PFSK-1 (cell line): ENCODE data around the gene CCT6A.

ENCODE experiments used
- FOXP2 ChIP-seq: optimal IDR thresholded peaks from 2 replicates; pipeline ENCODE3; 2011; ENCODE audit warnings: borderline replicate concordance, control low read depth, inconsistent platforms; ENCODE audit not compliant: insufficient read depth; ENCODE audit errors: extremely low read length, extremely low read depth
- POLR2AphosphoS5 ChIP-seq: IDR thresholded peaks from 2 replicates; pipeline ENCODE4 v1.6.1; 2012; ENCODE audit warnings: low read depth, mild to moderate bottlenecking, control low read depth, low read length, moderate library complexity
- SIN3A ChIP-seq: IDR thresholded peaks from 2 replicates; pipeline ENCODE4 v1.6.1; 2012; ENCODE audit warnings: mild to moderate bottlenecking, low read length, moderate library complexity, borderline replicate concordance; ENCODE audit not compliant: insufficient read depth
- TAF1 ChIP-seq: IDR thresholded peaks from 2 replicates; pipeline ENCODE4 v1.6.1; 2012; ENCODE audit warnings: low read length, control low read depth, borderline replicate concordance; ENCODE audit not compliant: insufficient read depth
- TF ChIP-seq, protein P1 (sequence below), 2 experiments: IDR thresholded peaks; 2 replicates each; pipeline versions ENCODE4 v1.6.1 to v1.8.0; 2011 to 2012; ENCODE audit warnings: low read depth in 2 of 2, low read length in 2 of 2, control low read depth in 1 of 2, inconsistent platforms in 1 of 2, mild to moderate bottlenecking in 1 of 2, moderate library complexity in 1 of 2; ENCODE audit not compliant: insufficient read depth in 1 of 2

Gene CCT6A

DNA sequence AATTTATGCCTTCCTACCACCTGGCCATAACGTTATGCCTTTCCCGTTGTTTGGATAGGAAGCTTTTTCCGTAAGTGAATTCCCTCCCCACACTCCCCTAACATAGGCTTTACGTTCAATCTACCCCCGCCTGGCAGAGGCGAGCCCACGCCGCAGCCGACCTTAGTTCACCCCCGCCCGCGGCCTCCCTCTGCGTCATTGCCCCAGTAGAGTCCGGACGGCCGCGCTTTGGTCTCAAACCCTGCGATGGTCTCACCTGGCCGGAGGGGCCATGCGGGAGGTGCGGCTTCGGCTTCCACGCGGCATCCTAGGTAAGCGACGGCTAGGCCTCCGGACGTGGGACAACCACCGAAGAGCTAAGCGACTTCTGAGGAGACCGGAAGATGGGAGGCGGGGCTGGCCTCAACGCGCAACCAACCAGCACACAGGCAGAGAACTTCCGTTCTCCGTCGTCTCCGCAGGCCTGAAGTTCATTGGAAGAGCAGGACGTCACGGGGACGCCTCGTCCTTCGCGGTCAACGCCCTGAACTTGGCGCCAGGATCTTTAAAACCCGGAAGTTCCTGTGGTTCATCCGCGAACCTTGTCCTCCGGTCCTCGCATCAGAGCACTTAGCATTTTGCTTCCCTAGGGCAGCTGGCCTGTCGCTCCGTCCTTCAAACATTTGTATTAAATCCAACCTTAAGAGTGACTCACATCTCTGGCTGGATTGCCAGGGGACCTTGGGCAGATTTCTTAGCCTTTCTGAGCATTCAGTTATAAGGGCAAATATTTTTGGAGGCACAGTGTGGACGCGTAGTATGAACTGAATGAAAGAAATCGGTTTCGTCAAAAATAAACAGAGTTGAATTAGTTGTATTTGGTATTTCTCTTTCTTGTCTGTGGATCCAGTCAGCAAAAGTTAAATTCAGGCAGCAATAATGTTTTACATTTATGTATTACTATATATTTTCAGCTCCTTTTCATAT lies 54.8 kb downstream of the CCT6A start, which contains the start of gene CHCHD2:
CHCHD2 (minus strand) TSS at position 369 of the 966 bp plus-strand sequence; CDS start at position 306, 63 bp downstream.
- TF ChIP-seq TAF1 (peak; percentile 90; the same call in 1 of the 2 replicates), FOXP2 (peak; percentile 34), POLR2AphosphoS5 (peak; percentile 80), SIN3A (no peak)
- TF ChIP-seq, protein P1, sequence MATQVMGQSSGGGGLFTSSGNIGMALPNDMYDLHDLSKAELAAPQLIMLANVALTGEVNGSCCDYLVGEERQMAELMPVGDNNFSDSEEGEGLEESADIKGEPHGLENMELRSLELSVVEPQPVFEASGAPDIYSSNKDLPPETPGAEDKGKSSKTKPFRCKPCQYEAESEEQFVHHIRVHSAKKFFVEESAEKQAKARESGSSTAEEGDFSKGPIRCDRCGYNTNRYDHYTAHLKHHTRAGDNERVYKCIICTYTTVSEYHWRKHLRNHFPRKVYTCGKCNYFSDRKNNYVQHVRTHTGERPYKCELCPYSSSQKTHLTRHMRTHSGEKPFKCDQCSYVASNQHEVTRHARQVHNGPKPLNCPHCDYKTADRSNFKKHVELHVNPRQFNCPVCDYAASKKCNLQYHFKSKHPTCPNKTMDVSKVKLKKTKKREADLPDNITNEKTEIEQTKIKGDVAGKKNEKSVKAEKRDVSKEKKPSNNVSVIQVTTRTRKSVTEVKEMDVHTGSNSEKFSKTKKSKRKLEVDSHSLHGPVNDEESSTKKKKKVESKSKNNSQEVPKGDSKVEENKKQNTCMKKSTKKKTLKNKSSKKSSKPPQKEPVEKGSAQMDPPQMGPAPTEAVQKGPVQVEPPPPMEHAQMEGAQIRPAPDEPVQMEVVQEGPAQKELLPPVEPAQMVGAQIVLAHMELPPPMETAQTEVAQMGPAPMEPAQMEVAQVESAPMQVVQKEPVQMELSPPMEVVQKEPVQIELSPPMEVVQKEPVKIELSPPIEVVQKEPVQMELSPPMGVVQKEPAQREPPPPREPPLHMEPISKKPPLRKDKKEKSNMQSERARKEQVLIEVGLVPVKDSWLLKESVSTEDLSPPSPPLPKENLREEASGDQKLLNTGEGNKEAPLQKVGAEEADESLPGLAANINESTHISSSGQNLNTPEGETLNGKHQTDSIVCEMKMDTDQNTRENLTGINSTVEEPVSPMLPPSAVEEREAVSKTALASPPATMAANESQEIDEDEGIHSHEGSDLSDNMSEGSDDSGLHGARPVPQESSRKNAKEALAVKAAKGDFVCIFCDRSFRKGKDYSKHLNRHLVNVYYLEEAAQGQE (IDR thresholded peaks at IDR 0.05; ENCODE audit: insufficient read depth in 1 of 2, low read depth in 2 of 2, low read length in 2 of 2), result 0 out of 4 replicates have a peak, but pooled peaks have one; percentile 24 to 32

DNA sequence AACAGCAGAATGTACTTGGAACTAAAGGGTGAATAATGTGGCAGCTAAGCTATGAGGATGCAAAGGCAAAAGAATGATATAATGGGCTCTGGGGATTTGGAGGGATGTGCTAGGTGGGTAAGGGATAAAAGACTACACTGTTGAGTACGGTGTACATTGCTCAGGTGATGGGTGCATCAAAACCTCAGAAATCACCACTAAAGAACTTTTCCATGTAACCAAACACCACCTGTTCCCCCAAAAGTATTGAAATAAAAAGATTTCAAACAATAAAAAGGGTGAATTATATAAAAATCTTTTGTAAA lies 56.3 kb downstream of the CCT6A start:
- no peak for TF ChIP-seq TAF1

DNA sequence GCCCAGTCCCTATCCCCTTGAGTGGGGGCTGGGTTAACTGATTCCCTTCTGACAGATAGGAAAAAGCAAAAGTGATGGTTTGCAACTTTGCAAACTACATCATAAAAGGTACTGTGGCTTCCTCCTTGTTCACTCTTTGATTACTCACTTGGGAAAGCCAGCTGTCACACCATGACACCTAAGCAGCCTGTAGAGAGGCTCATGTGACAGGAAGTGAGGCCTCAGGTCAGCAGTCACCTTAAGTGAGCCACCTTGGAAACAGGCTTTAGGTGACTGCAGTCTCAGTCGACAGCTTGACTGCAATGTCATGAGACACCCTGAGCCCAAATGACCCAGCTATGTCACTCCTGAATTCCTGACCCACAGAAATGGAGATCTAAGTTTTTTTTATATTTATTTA lies 59.0 kb downstream of the CCT6A start:
- no peak for TF ChIP-seq SIN3A
- no peak for TF ChIP-seq FOXP2
- TF ChIP-seq, protein P1 (IDR thresholded peaks at IDR 0.05; ENCODE audit: insufficient read depth in 1 of 2, low read depth in 2 of 2, low read length in 2 of 2), result no peak
- no peak for TF ChIP-seq POLR2AphosphoS5
- no peak for TF ChIP-seq TAF1
